Measurements from ENCODE around the gene SPINK8. TPM values are rescaled to one million over a fixed set of nuclear protein-coding genes. Genes with fewer than 3 reads are reported as not detected.

Gene SPINK8
- total RNA-seq, 1 experiment from 2014 or later, result not detected

DNA sequence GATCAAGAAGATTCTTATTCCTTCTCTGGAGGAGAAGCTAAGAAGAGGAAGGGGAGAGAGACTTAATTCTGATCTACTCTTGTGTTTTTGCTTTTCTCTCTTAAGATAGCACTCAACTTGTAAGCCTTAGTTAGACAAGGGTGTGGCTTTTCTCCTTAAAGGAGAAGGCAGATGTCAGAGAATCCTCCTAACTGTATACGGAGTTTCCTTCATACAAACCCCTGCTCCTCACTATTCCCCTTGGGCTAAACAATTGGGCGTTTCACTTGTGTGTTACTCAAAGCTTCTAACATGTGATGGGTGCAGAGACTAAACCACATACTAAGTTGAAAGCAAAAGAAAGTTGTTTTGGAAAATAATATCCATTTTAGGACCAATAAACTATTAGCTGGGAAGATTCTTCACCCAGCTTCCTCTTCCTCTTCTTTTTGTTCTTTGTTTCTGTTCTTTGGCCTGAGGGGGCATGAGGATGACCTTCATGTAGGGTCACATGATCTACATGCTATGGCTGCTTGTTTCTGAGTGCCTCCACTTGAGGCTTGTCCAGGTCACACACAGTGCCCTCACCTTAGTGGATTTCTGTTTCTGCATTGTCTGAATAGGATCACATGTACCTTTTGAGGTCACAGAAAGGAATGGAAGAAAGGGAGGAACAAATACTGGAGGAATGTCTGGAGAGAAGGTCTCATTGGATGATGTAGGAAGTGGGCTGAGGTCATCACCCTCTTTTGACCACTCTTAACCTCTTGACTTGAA, 14.6 kb downstream of the SPINK8 start:
- intact Hi-C loops (cut with micrococcal nuclease), result no loop called here
- Histone ChIP-seq H3K9me2 (replicated peaks; ENCODE audit: low read length) (no peaks in the 10 kb centered on the region), H3K4me1 (ENCODE audit: insufficient read depth, low read length) (no peaks in the 10 kb centered on the region), H2AFZ (ENCODE audit: low read length) (no peak overlapping the region), H3K36me3 (ENCODE audit: low read depth, low read length) (no peaks in the 10 kb centered on the region), H3K4me3 (ENCODE audit: low read length) (no peak overlapping the region), H3K4me2 (ENCODE audit: low read length) (no peak overlapping the region), H4K20me1 (ENCODE audit: low read length) (no peaks in the 10 kb centered on the region), H3K79me2 (ENCODE audit: low read length) (no peaks in the 10 kb centered on the region), H3F3A (ENCODE audit: low read length, unreplicated experiment) (no peaks in the 10 kb centered on the region), H3K27ac (ENCODE audit: low read length) (no peak overlapping the region), H3K9ac (ENCODE audit: low read length) (no peak overlapping the region), H3K9me3 (ENCODE audit: low read length) (peaks cover 10% of the 10 kb centered on the region; the same call in 1 of the 2 replicates), H3K27me3 (ENCODE audit: low read length) (peaks cover 7% of the 10 kb centered on the region; the same call in 1 of the 2 replicates)
- ATAC-seq (no peak), DNase-seq (no peak)
- ChIA-PET CTCF (no interaction called here), POLR2A (ENCODE audit: unreplicated experiment) (no interaction called here)
- BruUV-seq (replicated peaks), result no TSS peak
- TF ChIP-seq, protein P1, sequence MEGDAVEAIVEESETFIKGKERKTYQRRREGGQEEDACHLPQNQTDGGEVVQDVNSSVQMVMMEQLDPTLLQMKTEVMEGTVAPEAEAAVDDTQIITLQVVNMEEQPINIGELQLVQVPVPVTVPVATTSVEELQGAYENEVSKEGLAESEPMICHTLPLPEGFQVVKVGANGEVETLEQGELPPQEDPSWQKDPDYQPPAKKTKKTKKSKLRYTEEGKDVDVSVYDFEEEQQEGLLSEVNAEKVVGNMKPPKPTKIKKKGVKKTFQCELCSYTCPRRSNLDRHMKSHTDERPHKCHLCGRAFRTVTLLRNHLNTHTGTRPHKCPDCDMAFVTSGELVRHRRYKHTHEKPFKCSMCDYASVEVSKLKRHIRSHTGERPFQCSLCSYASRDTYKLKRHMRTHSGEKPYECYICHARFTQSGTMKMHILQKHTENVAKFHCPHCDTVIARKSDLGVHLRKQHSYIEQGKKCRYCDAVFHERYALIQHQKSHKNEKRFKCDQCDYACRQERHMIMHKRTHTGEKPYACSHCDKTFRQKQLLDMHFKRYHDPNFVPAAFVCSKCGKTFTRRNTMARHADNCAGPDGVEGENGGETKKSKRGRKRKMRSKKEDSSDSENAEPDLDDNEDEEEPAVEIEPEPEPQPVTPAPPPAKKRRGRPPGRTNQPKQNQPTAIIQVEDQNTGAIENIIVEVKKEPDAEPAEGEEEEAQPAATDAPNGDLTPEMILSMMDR (conservative IDR thresholded peaks at IDR 0.05; ENCODE audit: low read depth, low read length), result no peak
- TF ChIP-seq EZH2 (IDR thresholded peaks at IDR 0.05; ENCODE audit: low read length, unreplicated experiment) (no peak), EZH2phosphoT487 (IDR thresholded peaks at IDR 0.05; ENCODE audit: borderline replicate concordance, low read length) (no peak)

DNA sequence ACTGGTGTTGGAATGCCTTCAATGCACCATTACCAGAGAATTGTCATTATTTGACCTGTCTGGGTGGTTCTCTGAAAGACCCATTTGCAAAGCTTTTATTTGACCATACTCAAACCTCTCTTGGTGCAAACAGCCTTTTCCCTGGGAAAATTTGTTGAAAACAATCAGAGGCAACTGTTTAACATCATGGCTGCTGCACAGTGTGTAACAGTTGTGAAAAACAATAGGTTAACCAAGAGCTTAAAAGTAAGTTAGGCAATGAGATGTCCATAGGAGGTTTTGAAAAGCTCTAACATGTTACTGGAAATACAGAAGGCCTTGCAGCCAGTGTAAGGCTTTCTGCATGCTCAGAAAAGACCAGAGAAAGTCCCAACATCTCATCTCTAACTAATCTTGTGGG, 18.9 kb downstream of the SPINK8 start:
- Histone ChIP-seq H3K9me3 (ENCODE audit: low read length) (peaks cover 14% of the 10 kb centered on the region; the same call in 1 of the 2 replicates), H3K27ac (ENCODE audit: low read length) (no peak overlapping the region), H2AFZ (ENCODE audit: low read length) (no peak overlapping the region), H4K20me1 (ENCODE audit: low read length) (no peaks in the 10 kb centered on the region), H3K4me1 (ENCODE audit: insufficient read depth, low read length) (no peaks in the 10 kb centered on the region), H3K27me3 (ENCODE audit: low read length) (no peaks in the 10 kb centered on the region), H3K36me3 (ENCODE audit: low read depth, low read length) (no peaks in the 10 kb centered on the region), H3K4me3 (ENCODE audit: low read length) (no peak overlapping the region), H3K9me2 (replicated peaks; ENCODE audit: low read length) (no peaks in the 10 kb centered on the region), H3K79me2 (ENCODE audit: low read length) (no peaks in the 10 kb centered on the region), H3K9ac (ENCODE audit: low read length) (no peak overlapping the region), H3K4me2 (ENCODE audit: low read length) (no peak overlapping the region), H3F3A (ENCODE audit: low read length, unreplicated experiment) (no peaks in the 10 kb centered on the region)
- POLR2A ChIA-PET (ENCODE audit: unreplicated experiment), result no interaction called here
- ATAC-seq (no peak), DNase-seq (no peak)
- TF ChIP-seq EZH2phosphoT487 (IDR thresholded peaks at IDR 0.05; ENCODE audit: borderline replicate concordance, low read length) (no peak), EZH2 (IDR thresholded peaks at IDR 0.05; ENCODE audit: low read length, unreplicated experiment) (no peak)
- TF ChIP-seq, protein P1 (conservative IDR thresholded peaks at IDR 0.05; ENCODE audit: low read depth, low read length), result no peak
- CTCF ChIA-PET, result no interaction called here
- no TSS peak for BruUV-seq (replicated peaks)
- intact Hi-C loops (cut with micrococcal nuclease), result no loop called here

DNA sequence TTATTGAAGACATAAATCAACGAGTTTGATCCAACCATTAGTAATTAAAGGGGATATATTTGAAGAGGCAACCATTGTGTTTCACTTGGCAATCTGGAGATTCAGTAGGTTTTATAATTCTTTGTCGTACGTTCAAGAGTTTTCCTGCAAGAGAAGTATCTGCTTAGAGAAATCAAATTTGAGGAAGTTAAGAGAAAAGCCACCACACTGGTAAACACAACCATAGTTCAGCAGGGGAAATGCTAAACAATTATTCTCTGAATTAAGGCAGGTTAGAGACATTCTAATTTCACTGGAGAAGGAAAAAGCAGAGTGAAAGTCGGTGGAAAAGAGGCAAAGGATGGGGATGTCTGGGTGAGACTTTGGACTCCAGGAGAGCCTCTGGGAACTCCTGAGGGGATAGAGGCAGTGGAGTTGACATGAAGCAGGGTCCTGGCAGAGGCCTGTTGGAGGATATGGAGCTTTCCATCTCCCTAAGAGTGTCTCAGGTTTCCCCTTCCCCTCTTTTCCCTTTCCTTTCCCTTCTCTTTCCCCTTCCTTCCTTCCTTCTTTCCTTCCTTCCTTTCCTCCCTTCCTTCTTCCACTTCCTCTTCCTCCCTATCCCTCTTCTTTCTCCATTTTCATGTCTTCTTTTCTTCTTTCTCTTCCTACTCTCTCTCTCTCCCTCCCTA, 26.5 kb downstream of the SPINK8 start:
- ChIA-PET CTCF (interaction anchor here (0.7 kb wide), 1 partner anchor 129 kb away, joined by 5 read pairs; no protein-coding TSS in a partner anchor), POLR2A (ENCODE audit: unreplicated experiment) (interaction anchor here (0.6 kb wide), 1 partner anchor 953 kb away, joined by 3 read pairs; no protein-coding TSS in a partner anchor)
- TF ChIP-seq EZH2phosphoT487 (IDR thresholded peaks at IDR 0.05; ENCODE audit: borderline replicate concordance, low read length), result no peak
- DNase-seq (no peak), ATAC-seq (no peak)
- Histone ChIP-seq H3K9me2 (replicated peaks; ENCODE audit: low read length) (no peaks in the 10 kb centered on the region), H3K9ac (ENCODE audit: low read length) (no peak overlapping the region), H2AFZ (ENCODE audit: low read length) (no peak overlapping the region), H3K79me2 (ENCODE audit: low read length) (peaks cover 2% of the 10 kb centered on the region), H3K4me2 (ENCODE audit: low read length) (no peak overlapping the region), H3K4me1 (ENCODE audit: insufficient read depth, low read length) (peaks cover under 1% of the 10 kb centered on the region), H3K36me3 (ENCODE audit: low read depth, low read length) (no peaks in the 10 kb centered on the region), H4K20me1 (ENCODE audit: low read length) (no peaks in the 10 kb centered on the region), H3K27me3 (ENCODE audit: low read length) (no peaks in the 10 kb centered on the region), H3F3A (ENCODE audit: low read length, unreplicated experiment) (no peaks in the 10 kb centered on the region), H3K4me3 (ENCODE audit: low read length) (no peak overlapping the region), H3K9me3 (ENCODE audit: low read length) (no peaks in the 10 kb centered on the region), H3K27ac (ENCODE audit: low read length) (no peak overlapping the region)
- no TSS peak for BruUV-seq (replicated peaks)
- intact Hi-C loops (cut with micrococcal nuclease), result no loop called here
